Non-pigmented ciliary epithelial cell (primary cell): Measurements from ENCODE around the gene NEDD9.

Experiments
- DNase-seq: peaks from one replicate; pipeline ENCODE4 v3.0.0-alpha.2; 2010; ENCODE audit warnings: low read depth

NEDD9 gene

DNA sequence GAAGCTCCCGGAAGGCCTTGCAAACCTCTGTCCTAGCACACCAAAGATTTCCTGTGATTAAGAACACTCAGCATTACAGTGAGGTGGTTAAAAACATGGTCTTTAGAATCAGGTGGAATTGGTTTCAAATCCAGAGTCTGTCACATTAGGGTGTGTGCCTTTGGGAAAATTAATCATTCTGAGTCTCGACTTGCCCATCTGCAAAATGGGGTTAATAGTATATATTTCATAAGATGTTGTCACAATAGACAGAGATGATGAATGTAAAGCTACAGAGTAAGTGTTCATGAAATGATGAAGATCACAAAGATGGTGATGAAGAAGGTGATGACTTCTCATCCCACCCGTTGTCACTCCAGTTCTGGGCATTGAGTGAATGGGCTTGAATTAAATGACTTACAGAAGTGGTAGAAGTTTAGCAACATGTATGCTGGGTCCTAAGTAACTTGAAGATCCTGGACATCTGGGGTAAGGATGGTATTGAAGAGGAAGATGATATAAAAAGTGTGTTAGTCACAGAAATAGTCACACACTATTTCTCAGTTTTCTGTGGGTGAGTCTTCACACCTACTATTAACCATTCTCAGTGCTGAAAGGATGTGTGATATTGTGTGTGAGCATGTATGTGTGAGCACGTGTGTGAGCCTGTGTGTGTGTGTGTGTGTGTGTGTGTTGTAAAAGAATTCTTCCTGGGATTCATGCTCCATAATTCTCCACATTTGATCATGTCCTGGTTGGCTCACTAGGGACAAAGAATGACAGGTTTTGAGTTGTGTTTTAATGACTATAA, 28.0 kb upstream of the NEDD9 start:
- no peak for DNase-seq

DNA sequence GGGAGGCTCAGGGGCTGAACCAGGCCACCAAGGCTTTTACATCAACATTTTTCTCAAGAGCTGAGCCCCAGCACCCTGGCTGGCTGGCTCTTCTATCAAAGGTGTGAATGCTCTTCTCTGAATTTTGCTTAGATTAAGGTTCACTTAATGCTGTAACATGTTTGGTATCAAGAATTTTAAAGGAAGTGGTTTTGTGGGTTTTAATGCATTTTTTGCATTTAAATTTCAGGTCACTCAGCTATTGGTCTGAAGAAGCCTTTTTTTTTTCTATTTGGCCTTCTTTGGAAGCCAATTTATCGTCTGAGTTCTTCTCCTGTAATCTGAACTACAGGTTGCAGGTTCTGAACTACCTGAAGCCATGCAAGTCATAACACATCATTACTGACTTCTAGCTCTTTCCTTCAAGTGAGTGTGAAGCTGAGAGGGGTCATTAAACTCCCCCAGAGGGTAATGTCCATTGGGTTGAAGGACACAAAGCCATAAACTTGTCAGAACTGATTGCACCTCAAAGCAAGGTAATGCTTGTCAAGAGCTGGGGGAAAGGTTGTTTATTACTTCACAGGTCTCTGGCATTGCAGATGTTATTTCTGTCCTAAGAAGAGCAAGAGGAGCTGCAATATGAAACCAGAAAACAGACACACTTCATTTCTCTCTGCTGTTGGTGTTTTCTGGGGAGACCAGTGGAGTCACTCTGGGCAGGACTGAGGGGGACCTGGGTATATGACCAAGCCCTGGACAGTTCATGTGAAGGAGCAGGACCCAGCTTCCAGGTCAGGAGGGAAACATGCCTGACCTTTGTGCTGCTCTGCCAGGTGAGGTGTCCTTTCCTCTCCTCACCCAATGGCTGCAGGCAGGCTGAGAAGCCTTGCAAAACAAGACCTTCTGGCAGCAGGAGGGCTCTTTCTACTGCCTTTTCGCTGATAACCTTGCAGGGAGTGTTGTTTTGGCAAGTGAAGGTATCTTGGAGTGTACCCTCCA, 26.1 kb upstream of the NEDD9 start:
- DNase-seq = no peak

DNA sequence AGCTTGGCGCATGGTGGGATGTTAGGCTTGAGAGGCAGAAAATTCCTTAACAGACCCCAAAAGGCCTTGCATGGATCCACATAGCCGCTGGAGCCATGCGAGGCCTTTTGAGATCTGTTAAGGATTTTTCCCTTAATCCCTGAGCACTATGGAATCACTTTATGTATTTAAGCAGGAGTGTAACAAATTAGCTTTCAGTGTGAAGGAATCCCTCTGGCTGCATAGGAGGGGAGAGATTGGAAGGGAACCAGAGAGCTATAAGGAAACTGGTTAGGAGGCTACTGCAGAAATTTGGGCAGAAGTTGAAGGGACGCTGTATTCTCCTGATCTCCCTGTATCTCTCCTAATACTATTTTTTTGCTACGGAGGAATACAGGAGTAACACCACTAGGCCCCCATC, 23.1 kb upstream of the NEDD9 start:
- no peak for DNase-seq

DNA sequence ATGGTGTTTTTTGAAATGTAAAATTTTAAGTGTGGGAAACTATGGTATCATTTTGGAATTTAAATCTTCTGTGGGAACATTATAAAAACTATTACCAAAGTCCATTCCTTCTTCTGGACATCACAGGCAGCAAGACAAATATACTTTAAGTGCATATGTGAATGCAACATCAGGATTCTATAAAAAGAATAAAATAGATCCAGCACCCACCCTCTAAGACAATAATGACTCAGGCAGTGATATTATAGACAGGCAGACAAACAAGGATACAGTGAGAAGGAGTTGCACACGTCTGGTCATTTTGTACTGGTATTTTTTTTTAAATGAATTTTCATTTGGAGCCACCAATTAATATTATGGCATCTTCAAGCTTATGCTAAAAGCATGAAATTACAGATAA, 21.1 kb upstream of the NEDD9 start:
- no peak for DNase-seq

- DNase-seq = no peak
Measured at GRCh38 chr6:11251553-11252360, 19.3 kb upstream of the NEDD9 start.

DNA sequence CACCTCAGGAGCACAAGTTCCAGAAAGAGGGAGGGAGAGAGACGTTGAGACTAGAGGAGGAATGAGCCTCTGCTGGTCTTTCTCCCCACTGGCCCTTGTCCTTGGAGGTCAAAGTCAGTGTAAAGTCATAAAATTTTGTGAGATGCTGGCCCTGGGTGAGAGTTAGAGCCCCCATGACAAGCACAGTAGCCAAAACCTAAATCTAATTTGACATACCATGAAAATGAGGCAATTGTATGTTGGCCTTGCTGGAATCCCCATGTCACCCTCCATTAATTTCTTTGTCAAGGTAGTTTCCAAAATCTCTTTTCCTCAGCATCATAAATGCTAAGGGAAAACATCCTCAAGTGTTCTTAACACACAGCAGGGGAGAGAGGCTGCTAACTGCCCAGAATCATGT, 17.6 kb upstream of the NEDD9 start:
- no peak for DNase-seq

GRCh38 chr6:11248974-11249761, 16.7 kb upstream of the NEDD9 start:
- no peak for DNase-seq

DNA sequence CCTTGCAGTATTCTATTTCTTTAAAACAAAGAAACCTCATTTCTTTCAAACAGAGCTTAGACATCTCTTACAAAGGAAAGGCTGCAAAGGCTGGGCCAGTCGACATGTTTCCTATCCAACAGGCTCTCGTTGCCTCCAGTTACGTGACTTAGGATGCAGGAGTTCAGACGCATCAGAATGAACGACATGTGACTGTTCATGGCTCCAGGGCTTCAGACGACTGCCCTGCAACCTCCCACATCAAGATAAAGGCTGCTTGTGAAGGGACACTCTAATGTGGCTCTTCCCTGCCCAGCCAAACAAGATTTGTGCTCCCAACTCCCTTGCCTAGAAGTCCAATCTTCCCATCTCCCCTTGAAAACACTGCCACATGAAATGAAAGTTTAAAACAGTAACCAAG, 14.3 kb upstream of the NEDD9 start:
- DNase-seq = no peak

GRCh38 chr6:11245381-11246256, 13.2 kb upstream of the NEDD9 start:
- no peak for DNase-seq

DNA sequence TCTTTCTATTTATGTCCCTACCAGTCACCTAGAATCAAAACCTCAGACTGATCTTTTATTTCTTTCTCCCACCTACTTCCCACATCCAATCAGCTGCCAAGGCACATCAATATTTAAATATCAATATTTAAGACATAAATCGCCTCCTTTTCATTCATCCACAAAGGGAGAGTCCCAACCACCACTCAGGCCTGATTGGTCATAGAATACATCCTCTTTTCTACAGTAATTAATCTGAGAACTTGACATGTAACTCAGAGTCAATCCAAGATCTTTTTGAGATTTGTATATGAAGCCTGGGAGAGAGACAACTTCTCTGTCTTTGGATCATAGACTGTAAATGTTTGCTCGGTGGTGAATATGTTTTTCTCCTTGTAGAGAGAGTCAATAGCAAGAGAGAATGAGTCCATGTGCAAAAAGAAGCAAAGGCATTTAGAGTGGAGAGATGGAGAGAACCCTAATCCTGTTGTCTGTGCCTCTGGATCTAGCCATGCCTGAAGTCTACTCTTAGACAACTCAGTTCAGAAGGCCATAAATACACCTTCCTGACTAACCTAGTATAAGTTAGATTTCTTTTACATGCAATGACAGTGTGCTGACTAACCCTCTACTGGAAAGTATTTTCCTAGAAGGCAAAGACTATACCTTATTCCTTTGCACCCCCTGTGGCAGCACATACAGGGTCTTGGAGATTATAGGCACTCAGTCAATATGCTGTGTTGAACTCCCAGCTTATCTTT, 12.1 kb upstream of the NEDD9 start:
- DNase-seq = no peak

DNA sequence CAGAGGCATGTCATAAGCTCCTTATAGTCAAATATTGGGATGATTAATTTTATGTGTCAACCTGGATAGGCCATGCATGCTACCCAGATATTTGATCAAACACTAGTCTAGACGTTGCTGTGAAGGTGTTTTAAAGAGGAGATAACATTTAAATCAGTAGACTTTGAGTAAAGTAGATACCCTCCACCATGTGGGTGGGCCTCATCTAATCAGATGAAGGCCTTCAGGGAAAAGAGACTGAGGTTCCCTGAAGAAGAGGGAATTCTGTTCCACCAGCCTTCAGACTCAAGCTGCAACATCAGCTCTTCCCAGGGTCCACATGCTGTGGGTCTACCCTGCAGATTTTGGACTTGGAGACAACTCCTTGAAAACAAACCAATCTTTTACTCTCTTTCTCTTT, 11.4 kb upstream of the NEDD9 start:
- no peak for DNase-seq

GRCh38 chr6:11242711-11243110, 10.2 kb upstream of the NEDD9 start:
- no peak for DNase-seq

DNA sequence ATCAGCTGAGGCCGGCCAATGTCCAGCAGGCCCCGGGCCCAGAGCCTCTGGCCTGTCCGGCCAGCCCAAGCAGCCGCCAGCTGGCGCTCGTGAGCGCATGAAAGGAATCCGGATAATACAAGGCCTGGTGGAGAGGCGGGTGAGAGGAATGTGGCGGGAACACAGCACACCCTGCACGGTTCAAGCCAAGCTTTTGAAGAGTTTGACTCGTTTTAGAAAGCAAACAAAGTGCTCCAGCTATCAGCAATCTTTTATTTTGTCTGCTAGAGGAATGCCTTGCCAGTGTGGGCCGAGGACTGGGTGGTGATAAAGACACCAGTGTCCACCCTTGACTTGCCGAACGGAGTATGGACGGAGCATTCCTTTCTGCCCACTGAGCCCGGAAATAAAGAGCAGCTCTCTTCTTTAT, 9.3 kb upstream of the NEDD9 start:
- DNase-seq = no peak

DNA sequence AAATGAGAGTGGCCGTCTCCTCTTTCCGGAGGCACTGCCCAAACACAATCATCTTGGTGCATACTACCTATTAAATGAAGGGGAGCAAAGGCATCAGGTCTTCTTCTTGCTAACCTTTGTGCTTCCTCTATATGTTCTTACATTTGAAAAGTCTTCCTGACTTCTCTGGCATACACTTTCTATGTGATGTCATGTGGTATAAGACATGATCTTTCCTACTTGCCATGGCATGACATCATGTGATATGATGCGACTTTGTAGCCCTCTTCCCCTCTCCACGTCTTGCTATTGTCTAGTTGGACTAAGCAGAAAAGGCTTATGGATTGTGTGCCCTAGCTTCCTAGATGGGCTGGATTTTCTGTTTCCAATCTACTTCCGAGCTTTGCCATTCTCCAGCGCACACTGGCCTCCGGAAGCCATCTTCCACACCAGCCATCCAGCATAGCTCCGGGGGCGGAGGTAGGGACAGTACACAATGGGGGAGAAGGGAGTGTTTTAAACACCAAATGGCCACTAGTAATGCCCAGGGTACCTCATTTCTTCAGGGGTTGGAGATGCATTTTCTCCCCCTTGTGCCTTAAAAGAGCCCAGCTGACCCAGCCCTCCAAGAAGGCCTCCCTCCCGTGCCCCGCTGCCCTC, 8.8 kb upstream of the NEDD9 start:
- DNase-seq = no peak

GRCh38 chr6:11237956-11238355, 5.5 kb upstream of the NEDD9 start:
- DNase-seq = no peak

- DNase-seq = no peak
Measured at GRCh38 chr6:11237428-11237827, 5.0 kb upstream of the NEDD9 start.

DNA sequence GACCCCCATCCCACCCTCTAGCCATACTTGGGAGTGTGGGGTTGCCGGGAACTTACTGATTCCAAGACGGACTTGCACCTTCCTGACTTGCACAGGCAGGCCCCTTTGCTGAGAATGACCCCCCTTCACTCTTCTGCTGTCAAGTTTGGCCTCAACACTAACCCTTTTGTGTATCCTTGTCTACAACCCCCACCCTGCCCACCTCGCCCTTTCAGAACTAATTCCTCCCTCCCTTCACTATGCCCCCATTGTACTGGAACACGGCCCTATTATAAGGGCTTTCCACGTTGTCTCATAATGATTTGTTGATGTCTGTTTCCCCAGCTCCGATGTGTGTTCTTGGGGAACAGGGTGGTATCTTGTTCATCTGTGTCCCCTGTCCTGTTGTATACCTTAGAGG, 4.4 kb upstream of the NEDD9 start:
- no peak for DNase-seq

DNA sequence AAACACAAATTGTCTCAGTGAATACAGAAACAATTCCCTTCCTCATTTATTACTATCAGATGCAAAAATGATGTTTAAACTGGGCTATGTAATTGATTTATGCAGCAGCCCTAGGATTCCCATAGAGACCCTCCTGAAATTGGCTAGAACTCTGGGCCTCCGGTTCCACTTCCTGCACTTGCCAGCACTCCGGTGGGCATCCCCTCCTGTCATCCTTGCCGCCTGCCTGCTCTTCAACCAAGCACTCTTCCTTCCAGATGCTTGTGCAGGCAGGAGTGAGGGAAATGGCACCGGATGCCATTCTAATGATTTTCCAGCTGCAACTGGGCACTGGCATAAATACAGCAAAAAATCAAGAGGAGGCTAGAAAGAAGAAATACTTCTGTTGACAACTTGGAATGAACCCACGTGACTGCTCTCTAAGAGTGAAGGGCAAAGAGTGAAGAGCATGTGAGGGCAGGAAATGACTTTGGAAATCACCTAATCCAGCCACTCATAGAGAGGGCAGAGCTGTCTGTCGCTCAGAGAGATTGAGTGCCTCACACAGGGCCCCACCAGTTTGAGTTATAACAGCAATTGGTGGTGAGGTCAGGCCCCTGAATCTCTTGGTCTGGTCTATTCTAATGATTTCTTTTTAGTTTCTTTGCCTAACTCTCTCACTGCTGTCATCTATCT, 3.7 kb upstream of the NEDD9 start:
- DNase-seq = no peak

DNA sequence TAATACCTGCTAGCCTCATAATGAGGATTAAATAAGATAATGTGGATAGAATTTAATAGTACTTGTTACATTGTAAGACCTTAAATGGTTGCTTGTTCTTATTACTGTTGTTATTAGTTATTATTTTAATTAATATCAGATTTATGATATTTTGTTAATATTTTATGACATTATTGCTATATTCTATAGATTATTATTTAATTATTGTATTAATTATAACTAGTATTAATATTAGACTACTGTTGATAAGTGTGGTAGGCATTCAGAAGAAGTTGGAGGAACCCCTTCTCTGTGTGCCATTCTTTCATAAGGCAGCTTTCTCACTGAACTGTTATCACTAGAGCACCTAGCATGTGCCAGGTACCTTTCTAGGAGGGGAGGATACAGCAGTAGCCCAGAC, 2.6 kb upstream of the NEDD9 start:
- no peak for DNase-seq
